Brain pericyte (primary cell): Measurements from ENCODE around the gene TP53AIP1.

Experiments used
- DNase-seq: peaks from one replicate; pipeline ENCODE4 v3.0.0-alpha.2; 2012; ENCODE audit warnings: low read depth, low spot score

TP53AIP1 gene

GRCh38 chr11:128943428-128943976 is 831 bp upstream of the TP53AIP1 start:
- no peak for DNase-seq

- no peak for DNase-seq
Measured at GRCh38 chr11:128942272-128942612, 429 bp downstream of the TP53AIP1 start.

DNA sequence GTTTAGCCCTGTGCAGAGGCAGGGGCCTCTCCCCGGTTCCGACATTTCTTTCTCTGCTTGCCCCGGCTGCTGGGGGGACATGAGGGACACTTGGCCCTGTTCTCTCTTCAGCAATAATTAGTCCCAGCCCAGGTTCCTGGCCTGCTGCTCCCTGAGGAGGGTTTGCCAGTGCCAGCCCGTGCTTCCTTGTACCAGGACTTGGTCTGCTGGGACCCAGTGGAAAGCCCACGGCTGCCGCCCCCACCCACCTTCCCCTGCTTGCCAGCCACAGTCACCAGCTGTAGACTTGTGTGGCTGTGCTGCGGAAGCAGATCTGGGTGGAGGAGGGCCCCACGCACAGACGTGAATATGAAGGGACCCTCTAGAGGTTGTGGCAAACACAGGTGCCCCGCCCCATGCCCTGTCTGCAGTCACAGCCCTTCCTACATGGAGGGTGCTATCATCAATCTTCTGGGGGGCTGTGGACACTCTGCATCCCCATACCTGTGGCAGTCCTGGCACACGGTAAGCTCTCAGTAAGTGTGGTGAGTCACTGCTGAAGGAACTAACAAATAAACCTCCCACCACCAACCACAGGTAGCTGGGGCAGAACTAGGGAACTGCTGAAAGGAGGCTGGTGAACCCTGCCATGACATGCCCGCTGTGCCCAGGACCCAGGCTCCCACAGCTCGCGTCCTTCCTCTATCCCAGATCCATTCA is 949 bp downstream of the TP53AIP1 start:
- DNase-seq: no peak

DNA sequence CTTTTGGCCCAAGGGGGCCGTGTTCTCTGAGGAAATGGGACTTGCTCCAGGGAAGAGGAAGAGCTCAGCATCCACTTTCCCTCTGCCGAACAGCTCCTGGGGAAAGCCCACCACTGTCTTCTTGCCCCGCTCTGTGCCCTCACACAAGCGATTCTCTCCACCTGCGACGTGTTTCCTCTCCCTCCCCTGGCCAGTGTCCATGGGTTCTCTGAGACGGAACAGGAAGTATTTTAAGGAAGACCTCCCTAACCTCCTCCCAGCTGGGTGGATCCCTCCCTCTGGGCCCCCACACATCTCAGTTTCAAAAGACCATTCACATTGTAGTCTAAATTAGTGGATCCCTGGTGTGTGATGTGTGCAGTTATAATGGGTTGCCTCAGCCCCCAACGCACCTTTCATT is 1.6 kb downstream of the TP53AIP1 start:
- no peak for DNase-seq

- no peak for DNase-seq
Measured at GRCh38 chr11:128940603-128941002, 2.1 kb downstream of the TP53AIP1 start.

DNA sequence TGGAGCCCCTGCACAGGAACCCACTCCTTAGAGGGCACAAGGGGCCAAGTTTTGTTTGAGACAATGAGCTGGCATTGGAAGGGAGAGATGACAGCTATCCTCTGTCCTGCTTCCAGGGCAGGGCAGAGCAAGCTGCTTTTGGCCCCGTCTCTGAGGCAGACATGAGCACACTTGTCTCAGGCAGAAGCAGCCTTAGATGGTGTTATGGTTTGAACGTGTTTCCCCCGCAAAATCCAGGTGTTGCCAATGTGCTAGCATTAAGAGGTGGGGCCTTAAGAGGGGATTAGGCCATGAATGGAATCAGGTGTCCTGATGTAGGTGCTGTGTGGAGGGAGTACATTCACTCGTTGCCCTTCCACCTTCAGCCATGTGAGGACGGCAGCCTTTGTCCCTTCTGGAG is 2.5 kb downstream of the TP53AIP1 start:
- no peak for DNase-seq

- DNase-seq: no peak
Measured at GRCh38 chr11:128939591-128939990, 3.1 kb downstream of the TP53AIP1 start.

DNA sequence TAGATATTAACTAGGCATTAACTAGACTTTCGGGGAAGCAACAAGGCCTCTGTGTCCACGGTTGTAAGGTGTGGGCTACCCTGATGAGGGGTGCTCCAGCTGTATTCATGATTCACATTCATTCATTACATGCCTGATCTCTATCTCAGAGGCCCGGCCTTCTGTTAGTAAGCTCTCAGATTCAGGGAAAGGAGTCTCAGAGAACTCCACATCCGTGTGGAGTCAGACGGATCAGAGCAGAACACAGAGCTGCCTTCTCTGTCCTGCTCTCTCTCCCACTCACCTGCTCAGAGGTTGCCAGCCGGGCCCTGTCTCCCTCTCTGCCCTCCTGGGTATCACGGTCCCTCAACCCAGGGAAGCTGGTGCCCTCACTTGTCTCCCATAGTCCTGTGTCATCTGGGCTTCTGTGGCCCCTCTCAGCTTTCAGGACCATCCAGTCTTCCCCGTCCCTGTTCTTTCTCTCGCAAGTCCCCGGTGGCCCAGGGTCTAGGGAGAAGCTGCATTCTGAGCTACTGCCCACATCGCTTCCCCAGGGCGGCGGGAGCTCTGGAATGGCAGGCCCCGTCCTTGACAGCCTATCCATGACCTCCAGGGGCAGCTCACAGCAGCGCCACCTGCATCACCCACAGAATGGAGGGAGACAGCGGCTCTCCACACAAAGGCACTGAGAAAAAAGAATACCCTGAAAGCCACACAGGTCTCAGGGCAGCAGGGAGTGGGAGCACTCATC is 4.3 kb downstream of the TP53AIP1 start:
- DNase-seq: no peak

- no peak for DNase-seq
Measured at GRCh38 chr11:128937480-128937879, 5.2 kb downstream of the TP53AIP1 start.

- no peak for DNase-seq
Measured at GRCh38 chr11:128936606-128937251, 5.9 kb downstream of the TP53AIP1 start.

DNA sequence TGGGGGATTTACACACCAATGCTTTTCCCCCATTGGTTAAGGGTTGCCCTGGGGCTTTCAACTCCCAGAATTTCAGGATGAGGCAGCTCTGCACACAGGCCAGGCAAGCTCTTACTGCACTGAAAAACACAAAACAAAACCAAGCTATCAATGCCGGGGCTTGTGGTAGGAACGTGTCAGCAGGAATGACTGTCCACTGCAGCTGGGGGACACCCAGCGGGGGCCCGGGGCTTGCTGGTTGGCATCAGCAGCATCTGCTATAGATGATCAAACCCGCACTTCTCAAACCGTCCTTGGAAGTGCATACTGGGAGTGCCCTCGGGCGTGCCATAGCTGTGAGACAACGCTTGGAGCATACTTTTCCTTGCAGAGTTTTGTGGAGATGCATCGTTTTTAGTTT is 7.7 kb downstream of the TP53AIP1 start:
- no peak for DNase-seq

GRCh38 chr11:128934351-128934750 is 8.3 kb downstream of the TP53AIP1 start:
- no peak for DNase-seq

GRCh38 chr11:128933481-128934178 is 9.0 kb downstream of the TP53AIP1 start:
- no peak for DNase-seq

- no peak for DNase-seq
Measured at GRCh38 chr11:128931668-128932067, 11.0 kb downstream of the TP53AIP1 start.

DNA sequence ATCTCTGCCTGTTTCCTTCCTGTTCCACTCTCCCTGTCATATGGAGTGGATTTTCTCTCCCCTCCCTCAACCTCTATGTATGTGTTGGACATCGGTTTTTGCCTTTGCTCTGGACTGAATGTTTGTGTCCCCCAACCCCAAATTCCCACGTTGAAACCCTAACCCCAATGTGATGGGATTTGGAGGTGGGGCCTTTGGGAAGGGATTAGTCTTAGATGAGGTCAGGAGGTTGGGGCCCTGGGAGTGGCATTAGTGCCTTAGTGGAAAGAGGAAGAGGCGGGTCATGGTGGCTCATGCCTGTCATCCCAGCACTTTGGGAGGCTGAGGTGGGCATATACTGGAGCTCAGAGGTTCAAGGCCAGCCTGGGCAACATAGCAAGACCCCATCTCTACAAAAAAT is 11.6 kb downstream of the TP53AIP1 start:
- no peak for DNase-seq

DNA sequence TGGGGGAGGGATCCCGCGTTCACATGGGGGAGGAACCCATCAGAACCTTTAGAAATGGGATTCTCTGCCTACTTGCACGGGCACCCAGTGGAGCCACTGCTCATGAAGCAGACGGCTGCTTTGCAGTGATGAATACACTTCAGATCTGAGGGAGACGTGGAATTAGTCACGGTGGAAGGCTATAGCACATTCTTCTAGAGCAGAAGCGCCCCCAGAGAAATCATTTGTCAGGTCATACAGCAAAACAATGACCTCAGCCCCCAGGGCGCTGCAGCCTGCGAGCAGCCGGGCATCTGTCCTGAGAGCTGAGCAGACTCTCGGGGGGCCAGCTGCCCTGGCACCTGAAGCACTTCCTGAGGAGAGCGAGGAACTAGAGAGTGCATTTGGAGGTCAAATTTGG is 12.7 kb downstream of the TP53AIP1 start:
- DNase-seq: no peak

GRCh38 chr11:128929468-128929867 is 13.2 kb downstream of the TP53AIP1 start:
- DNase-seq: no peak

DNA sequence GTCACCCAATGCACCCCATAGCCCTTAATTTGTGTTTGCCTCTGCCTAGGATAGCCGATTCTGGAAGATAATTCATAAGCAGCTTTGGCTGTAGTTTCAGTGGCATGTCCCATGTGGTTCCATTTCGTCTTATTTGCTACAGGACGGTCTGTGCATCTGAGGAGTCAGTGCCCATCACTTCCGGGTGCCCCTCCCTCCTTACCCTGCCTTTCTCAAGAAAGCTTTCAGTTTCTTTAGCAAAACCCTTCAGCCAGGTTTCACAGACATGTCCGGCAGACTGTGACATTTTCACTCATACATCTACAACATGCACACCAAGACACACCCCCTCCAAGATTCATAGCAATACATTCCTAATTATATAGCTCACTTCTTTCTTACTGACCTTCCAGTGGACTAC is 14.3 kb downstream of the TP53AIP1 start:
- DNase-seq: no peak

DNA sequence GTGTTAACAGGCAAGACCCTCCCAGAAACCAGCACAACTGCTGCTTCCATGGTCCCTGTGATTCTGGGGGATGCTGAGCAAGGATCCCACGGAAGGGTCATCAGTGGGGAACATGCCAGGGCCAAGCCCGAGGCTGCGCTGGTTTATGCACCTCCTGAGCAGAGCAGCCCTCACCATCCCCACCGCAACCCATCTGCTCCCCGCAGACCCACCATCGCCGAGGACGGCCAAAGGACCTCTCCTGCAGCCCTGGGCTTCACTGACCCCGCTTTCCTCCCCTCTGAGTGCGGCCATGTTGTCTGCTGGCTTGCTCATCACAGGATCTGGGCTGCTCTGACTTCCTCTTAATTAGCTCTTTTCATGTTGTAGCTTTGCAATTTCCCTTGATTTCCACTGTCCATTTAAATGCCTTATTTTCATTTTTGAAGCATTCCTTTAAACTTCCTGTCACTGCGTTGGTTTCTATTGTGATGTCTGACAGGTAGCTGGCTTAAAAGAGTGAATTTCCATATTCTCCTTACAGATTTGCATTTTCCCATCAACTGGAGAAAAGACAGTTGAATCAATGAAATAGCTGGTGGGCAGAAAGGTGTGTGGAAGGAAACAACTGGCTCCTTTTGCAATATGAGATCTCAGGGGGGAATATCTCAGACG is 14.9 kb downstream of the TP53AIP1 start:
- no peak for DNase-seq

- no peak for DNase-seq
Measured at GRCh38 chr11:128927108-128927461, 15.6 kb downstream of the TP53AIP1 start.

GRCh38 chr11:128926437-128927107 is 16.1 kb downstream of the TP53AIP1 start:
- no peak for DNase-seq
